Stimulated activated CD8-positive, alpha-beta memory T cell treated with anti-CD3 and anti-CD28 coated beads, Interleukin-4, amount 100 ng/mL, for 24 hours (primary cell): ENCODE results near the gene RTTN.
"Not testable (repeated sequence)": the region's sequence is repeated elsewhere in the genome, so short reads cannot be mapped to it uniquely, and the experiment has no call there.

Source experiments
- DNase-seq: peaks from one replicate; pipeline ENCODE4 v3.0.0-alpha.2; 2020; ENCODE audit warnings: low read depth

The RTTN gene

DNA sequence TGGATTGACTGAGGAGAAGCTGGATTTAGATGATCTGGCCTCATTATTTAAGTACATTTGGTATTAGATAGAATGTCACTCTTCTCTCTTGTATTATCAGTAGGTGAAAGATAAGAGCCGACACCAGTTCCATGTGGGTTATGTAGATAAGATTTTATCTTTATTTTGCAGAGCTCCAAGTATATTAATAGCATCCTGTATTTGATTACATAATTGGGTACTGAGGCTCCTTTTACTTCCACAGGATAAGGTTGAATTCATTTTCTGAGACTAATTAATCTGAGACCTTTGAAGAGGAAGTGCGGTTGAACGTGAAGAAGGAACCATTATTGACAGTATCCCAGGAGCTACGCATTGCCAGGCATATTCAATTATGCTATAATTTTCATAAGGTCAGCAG, 225.0 kb downstream of the RTTN start:
- DNase-seq: no peak

DNA sequence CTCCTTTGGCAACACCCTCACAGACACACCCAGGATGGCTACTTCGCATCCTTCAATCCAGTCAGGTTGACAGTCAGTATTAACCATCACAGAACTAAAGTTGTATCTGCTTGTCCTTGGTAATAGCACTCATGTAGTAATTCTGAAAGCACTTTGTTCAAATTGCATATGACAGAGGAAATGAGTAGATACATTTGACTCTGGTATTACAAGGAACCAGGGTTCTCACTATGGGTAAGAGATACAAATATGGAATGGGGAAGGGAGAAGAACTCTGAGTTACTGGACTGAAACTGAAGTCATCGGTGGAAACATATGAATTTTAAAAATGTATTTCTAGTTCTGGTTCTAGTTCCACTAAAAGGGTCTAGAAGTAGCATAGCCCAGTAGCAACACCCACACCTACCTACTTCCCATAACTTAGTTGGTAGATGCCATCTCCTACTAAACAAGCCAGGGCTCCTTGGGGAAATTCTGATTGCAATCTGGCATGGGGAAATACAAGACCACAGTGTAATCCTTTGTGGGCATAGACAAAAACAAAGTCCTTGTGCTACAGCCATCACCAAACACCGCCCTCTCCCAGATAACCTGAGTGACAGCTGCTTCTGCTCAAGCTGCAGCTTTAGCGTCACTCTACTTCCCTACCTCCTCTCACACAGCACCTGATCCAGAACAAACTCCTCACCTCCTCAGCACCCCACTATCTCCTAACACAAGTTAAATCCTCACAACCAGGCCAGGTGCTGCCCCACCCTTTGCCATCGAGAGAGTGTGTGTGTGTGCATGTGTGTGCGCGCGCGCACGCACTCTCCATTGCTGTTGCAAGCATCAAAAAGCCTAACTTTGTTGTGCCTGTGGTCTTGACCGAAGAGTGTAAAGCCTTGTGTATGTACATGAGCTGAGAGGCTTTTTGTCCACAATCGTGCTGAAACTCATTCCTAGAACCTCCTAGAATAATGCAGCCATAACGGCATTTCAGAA, 226.5 kb downstream of the RTTN start:
- DNase-seq: no peak

- DNase-seq: not testable (repeated sequence)
Measured at GRCh38 chr18:69975294-69975693, 230.2 kb downstream of the RTTN start.

DNA sequence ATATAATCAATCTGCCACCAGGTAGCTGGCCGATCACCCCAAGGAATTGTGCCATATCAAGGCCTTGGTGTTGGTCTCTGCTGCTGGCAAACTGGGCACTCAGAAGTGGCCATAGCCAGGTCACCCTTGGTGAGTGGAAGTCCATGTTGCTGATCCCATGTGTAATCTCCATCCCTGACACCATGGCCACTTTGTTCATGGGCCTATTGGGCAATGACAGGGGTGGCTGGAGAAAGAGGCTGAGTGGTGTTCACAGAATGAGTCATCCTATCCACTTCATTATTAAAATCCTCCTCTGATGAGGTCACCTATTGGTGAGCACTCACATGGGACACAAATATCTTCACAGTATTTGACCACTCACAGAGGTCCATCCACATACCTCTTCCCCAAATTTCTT, 231.1 kb downstream of the RTTN start:
- DNase-seq: no peak

DNA sequence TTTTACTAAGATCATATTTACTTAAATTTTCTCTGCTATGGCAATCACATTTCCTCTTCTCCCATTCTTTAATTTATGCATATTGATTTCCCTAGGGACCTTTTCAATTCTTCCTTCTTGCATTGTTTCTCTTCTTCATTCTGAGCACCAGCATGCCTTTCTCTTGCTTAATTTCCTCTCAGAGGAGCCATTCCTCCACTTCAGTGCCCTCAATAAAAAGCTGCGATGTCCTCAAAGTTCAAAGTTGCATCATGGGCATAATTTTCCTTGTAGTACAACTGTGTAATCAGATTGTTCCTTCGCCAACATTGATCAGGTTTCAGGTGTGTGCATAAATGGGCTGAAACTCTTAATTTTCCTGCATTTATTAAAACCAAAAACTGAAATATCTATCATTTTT, 236.0 kb downstream of the RTTN start:
- no peak for DNase-seq

DNA sequence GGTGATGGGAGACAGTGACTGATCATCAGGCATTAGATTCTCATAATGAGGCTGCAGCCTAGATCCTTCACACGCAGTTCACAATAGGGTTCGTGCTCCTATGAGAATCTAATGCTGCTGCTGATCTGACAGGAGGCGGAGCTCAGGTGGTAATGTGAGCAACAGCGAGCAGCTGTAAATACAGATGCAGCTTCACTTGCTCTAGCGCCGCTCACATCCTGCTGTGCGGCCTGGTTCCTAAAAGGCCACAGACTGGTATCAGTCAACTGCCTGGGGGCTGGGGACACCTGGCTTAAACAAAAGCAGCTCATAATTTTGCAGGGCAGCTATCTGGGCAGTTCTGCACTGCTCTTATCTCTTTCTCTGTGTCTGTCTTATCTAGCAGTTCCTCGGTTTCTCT, 237.4 kb downstream of the RTTN start:
- DNase-seq: no peak

- no peak for DNase-seq
Measured at GRCh38 chr18:69963196-69963595, 242.3 kb downstream of the RTTN start.

GRCh38 chr18:69961718-69962117, 243.8 kb downstream of the RTTN start:
- DNase-seq: no peak

DNA sequence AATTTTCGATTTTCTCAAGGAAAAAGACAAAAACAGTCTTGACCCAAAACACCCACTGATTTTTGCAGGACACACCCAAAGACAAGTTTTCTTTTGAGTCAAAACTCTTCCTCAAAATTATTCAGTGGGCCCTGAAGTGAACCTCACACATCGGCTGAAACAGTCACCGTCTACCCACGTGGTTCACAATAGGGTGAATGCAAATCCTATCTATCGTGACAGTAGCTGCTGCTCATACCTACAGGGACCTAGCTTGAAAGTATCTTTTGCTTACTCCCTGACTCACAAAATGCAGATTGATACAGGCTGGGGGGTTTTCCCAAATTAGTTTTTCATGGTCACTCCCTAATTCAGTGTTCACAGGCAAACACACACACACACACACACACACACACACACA, 247.1 kb downstream of the RTTN start:
- DNase-seq: no peak

DNA sequence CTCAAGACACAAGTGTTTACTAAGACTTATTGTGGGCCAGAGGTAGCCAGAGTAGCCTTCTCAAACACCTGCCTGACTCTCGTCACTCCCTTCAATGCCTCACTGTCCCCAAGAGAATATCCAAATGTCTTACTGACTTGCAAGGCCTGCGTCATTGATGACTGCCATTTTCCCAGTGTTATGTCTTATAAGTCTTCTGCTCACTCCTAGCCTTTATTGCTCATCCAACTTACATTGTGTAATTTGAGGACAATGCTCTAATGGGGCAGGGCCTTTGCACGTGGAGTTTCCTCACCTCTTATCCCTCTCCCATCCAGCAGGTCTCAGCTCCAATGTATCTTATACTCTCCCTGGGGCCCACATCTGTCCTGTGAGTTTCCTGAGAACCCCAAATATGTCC, 247.7 kb downstream of the RTTN start:
- no peak for DNase-seq

DNA sequence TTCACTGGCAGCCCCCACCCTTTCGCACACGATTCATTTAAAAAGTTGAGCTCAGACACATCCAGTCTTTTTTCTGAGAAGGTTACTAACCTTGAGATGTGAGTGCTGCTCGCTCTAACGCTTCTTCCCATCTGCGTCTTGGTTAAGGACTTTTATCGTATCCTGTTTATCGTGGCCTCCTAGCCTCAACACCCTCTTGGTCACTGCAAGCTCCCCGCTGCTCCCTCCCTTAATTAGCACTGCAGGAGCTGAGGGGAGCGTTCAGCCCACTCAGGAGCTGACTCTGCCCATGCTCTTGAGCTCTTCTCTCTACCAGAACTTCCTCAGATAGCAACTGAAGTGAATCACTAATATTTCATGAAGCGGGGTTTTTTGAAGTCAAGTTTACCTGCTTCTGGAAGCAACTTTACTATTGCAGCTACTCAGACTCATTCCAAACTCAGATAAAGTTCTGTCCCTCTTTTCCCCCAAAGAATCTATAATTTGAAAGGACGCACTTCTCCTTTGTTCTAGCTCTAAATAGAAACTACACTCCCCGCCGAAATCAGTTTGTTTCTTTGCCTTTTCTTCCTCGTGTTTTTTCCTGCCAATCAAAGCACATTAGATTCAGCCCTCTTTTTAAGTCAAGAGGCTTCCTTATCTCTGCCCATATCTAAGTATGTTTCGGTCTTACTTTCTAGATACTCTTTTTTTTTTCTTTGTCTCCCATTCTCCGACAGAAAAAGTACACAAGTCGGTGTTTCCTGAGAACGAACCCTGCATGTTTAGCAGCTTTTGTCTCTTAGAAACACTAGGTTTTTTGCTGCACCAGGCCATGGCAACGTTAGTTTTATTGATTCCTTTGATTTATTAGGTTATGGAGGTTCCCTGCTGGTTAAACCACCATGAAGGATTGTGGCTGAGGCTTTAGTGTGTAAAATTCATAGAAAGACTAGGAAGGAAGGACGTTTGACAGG, 248.5 kb downstream of the RTTN start:
- no peak for DNase-seq

DNA sequence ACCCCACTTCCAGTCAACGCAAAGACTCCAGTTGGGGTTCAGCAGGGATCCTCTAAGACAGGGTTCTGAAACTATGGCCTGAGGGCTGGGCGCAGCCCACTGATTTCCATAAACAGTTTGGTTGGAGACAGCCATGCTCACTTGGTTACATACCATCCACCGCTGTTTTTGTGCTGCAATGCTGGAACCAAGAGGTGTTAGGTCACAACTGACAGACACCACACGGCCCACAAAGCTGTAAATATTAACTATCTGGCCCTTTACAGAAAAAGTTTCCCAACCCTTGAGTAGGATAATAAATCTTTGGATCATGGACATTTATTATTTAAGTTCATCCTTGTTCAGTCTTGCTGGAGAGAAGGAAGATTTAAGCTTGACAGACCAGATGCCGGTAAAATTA, 249.4 kb downstream of the RTTN start:
- DNase-seq: no peak

DNA sequence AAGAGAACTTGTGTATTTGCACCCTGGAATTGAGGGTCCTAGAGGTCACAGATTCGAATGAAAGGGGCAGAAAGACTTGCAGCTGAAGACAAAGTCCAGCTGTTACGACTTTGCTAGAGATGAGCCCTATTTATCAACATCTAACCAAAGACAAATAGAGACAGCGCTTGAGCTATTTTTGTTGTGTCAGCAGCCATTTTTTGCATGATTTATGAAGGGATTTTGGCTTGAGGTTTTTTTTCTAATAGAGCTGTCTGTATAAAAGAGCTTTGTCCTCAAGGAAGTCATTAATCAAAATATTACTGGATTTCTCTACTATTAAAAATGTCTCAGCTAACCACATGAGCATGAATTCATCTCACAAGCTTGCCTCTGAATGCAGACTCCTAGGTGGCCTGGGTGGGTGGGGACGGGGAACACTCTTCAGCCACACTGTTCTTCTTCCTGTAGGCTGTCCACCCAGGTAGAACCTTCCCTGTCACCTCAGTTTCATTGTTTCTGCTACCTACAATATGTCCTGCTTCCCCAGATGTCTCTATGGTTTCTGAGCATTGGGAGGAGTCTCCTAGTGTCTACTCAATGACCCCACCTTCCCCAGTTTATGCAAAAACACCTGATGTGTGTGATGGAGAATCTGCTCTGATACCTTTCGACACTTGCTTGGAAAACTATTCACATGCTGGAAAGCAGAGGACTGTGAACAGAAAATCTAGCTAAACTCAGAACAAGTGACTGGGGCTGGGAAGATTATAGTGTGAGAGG, 250.6 kb downstream of the RTTN start:
- no peak for DNase-seq

DNA sequence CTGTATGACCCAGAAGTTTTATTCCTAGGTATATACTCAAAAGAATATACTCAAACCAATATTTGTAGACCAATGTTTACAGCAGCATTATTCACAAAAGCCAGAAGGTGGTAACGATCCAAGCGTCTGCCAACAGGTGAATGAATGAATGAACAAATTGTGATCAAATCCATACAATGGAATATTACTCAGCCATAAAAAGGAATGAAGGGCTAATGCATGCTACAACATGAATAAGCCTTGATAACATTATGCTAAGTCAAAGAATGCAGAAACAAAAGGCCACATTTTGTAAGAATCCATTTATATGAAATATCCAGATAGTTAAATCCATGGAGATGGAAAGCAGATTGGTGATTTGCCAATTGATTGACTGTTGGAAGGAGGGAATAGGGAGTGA, 252.3 kb downstream of the RTTN start:
- DNase-seq: no peak
